Mesendoderm (in vitro differentiated cells): ENCODE measurements around the gene DOCK2.
A peak's percentile ranks its signal among the peaks of the same experiment; 100 is the strongest.

Experiments
- DNase-seq: peaks from one replicate; pipeline ENCODE4 v3.0.0; 2013
- H2AK5ac ChIP-seq: 2 replicates; pipeline ENCODE4 v1.6.1; 2013; ENCODE audit warnings: low read length, inconsistent platforms
- H2BK120ac ChIP-seq: 2 replicates; pipeline ENCODE4 v1.6.1; 2013; ENCODE audit warnings: low read depth, mild to moderate bottlenecking, low read length, moderate library complexity, mixed read lengths
- H2BK15ac ChIP-seq: replicated peaks from 2 replicates; pipeline ENCODE4 v1.6.1; 2013; ENCODE audit warnings: low read depth, mild to moderate bottlenecking, moderate library complexity
- H2BK5ac ChIP-seq: 2 replicates; pipeline ENCODE4 v1.6.1; 2013; ENCODE audit warnings: low read length, inconsistent platforms
- H3K18ac ChIP-seq: 2 replicates; pipeline ENCODE4 v1.6.1; 2013; ENCODE audit warnings: mild to moderate bottlenecking, low read length, mixed read lengths
- H3K23ac ChIP-seq: one replicate; pipeline ENCODE4 v1.6.1; 2013; ENCODE audit warnings: low read length
- H3K27ac ChIP-seq: 2 replicates; pipeline ENCODE4 v1.5.1; 2013; ENCODE audit warnings: low read depth, mild to moderate bottlenecking, inconsistent platforms, low read length, moderate library complexity
- H3K27me3 ChIP-seq: 2 replicates; pipeline ENCODE4 v1.6.1; 2013; ENCODE audit warnings: low read length, control low read depth, mild to moderate bottlenecking, inconsistent platforms; ENCODE audit not compliant: insufficient read depth, poor library complexity
- H3K36me3 ChIP-seq: 2 replicates; pipeline ENCODE4 v1.6.1; 2013; ENCODE audit warnings: low read length, inconsistent platforms; ENCODE audit not compliant: control insufficient read depth, insufficient read depth
- H3K4ac ChIP-seq: one replicate; pipeline ENCODE4 v1.6.1; 2013; ENCODE audit warnings: low read depth, mild to moderate bottlenecking, low read length, moderate library complexity
- H3K4me1 ChIP-seq: 2 replicates; pipeline ENCODE4 v1.6.1; 2013; ENCODE audit warnings: low read depth, low read length, inconsistent platforms; ENCODE audit not compliant: control insufficient read depth
- H3K4me2 ChIP-seq: 2 replicates; pipeline ENCODE4 v1.6.1; 2013; ENCODE audit warnings: low read length
- H3K4me3 ChIP-seq: 2 replicates; pipeline ENCODE4 v1.5.1; 2013; ENCODE audit warnings: mild to moderate bottlenecking, low read length
- H3K56ac ChIP-seq: one replicate; pipeline ENCODE4 v1.6.1; 2013; ENCODE audit warnings: low read length
- H3K79me1 ChIP-seq: 2 replicates; pipeline ENCODE4 v1.6.1; 2013; ENCODE audit warnings: low read length, inconsistent platforms
- H3K79me2 ChIP-seq: 2 replicates; pipeline ENCODE4 v1.6.1; 2013; ENCODE audit warnings: mild to moderate bottlenecking, low read length; ENCODE audit not compliant: control insufficient read depth, insufficient read depth
- H3K9ac ChIP-seq: 2 replicates; pipeline ENCODE4 v1.6.1; 2013; ENCODE audit warnings: low read length, inconsistent platforms
- H4K5ac ChIP-seq: one replicate; pipeline ENCODE4 v1.6.1; 2013; ENCODE audit warnings: low read length
- H4K8ac ChIP-seq: one replicate; pipeline ENCODE4 v1.6.1; 2013; ENCODE audit warnings: low read depth, mild to moderate bottlenecking, control low read depth, low read length, moderate library complexity
- WGBS: extraction: QIAGEN DNeasy Blood & Tissue Kit; methylation state at CpG from one replicate; pipeline ENCODE4 v1.1.7; 2013; ENCODE audit warnings: low lambda C conversion rate, missing lambda C conversion rate; ENCODE audit not compliant: insufficient coverage; ENCODE audit errors: extremely low coverage; 5-methylcytosine and 5-hydroxymethylcytosine counted together

Gene DOCK2

DNA sequence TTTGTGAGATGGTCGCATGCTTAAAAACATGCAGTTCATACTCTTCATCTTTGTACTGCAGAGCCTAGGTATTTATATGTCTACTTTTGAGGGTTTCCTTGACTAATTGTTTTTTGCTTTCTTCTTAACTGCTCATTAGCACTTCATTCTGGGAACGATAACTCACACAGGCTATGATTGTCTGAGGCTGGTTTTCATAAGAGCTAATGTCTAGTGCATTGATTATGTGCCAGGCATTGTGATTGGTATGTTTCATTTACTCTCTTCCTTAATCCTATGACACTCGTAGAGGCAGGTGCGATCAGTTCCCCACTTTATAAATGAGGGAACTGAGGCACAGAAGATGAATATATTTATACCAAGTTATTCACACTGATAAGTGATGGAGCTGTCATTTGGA is 249.6 kb downstream of the DOCK2 start:
- no peaks in the 10 kb centered on the region for H3K36me3 ChIP-seq
- H3K23ac ChIP-seq: no peak overlapping the region
- H3K4ac ChIP-seq: no peak overlapping the region
- no peak overlapping the region for H3K18ac ChIP-seq
- no peak overlapping the region for H2BK5ac ChIP-seq
- H3K4me3 ChIP-seq: no peak overlapping the region
- H3K79me2 ChIP-seq: no peaks in the 10 kb centered on the region
- peak overlapping the region; percentile 39 for H4K8ac ChIP-seq
- no peak overlapping the region for H3K27ac ChIP-seq
- WGBS: no CpG with 5 or more reads among the region's 4 CpGs
- H3K4me1 ChIP-seq: no peaks in the 10 kb centered on the region
- DNase-seq: no peak
- H3K4me2 ChIP-seq: no peak overlapping the region
- no peak overlapping the region for H3K9ac ChIP-seq
- H4K5ac ChIP-seq: no peak overlapping the region
- H2AK5ac ChIP-seq: no peak overlapping the region
- no peak overlapping the region for H3K56ac ChIP-seq
- H2BK15ac ChIP-seq: no peak overlapping the region
- no peak overlapping the region for H2BK120ac ChIP-seq
- no peaks in the 10 kb centered on the region for H3K79me1 ChIP-seq
- H3K27me3 ChIP-seq: no peaks in the 10 kb centered on the region

- Histone ChIP-seq H3K4me3 (no peak overlapping the region), H4K5ac (no peak overlapping the region), H4K8ac (no peak overlapping the region), H3K27ac (no peak overlapping the region), H3K23ac (no peak overlapping the region), H3K79me2 (no peaks in the 10 kb centered on the region), H3K56ac (no peak overlapping the region), H3K36me3 (no peaks in the 10 kb centered on the region), H3K4me1 (no peaks in the 10 kb centered on the region), H2BK5ac (no peak overlapping the region), H3K4me2 (no peak overlapping the region), H3K4ac (no peak overlapping the region), H3K27me3 (no peaks in the 10 kb centered on the region), H2BK120ac (no peak overlapping the region), H2BK15ac (no peak overlapping the region), H3K79me1 (no peaks in the 10 kb centered on the region), H3K18ac (no peak overlapping the region), H3K9ac (no peak overlapping the region), H2AK5ac (no peak overlapping the region)
- WGBS: no CpG with 5 or more reads among the region's 4 CpGs
- no peak for DNase-seq
Measured at GRCh38 chr5:169889572-169889971, 252.5 kb downstream of the DOCK2 start.

DNA sequence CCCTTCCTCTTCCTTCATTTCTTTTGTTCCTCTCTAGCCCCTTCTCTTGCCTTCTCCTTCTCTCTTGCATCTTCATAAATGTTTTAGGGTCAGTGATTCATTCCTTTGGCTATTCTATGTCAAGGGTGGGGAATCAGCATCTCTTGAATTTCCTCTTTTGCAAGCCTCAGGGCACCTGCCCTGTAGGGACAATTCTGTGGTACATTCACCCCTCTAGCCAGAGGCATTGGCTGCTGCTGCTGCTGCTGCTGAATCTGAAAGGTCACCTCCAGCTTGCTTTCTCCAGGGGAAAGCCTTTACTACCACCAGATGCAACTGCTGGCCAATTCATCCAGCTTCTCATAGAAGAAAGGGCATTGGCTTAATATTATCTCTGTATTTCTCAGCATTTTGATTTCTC is 255.9 kb downstream of the DOCK2 start:
- no peak overlapping the region for H2AK5ac ChIP-seq
- no peak overlapping the region for H2BK120ac ChIP-seq

DNA sequence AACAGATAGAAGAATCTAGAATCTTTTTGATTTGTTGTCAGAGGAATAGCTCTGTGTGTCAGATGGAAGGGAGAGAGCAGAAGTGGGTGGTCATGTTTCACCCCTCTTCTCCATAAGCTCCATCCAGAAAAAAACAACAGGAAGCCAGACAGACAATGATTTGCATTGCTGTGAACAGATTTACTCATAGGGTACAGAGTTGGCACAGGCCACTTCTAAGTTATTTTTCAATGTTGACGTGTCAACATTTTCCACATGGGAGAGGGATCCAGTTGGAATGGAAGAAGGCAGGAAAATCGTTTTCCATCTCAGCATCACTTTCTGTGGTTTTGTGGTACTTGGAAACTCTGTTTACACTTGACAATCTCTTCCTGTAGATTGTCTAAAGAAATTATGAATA is 256.5 kb downstream of the DOCK2 start:
- no peak overlapping the region for H3K27ac ChIP-seq
- no peaks in the 10 kb centered on the region for H3K36me3 ChIP-seq
- no peaks in the 10 kb centered on the region for H3K79me1 ChIP-seq
- no peak overlapping the region for H2BK15ac ChIP-seq
- no peak overlapping the region for H3K18ac ChIP-seq
- no peak overlapping the region for H3K4ac ChIP-seq
- no peak overlapping the region for H3K56ac ChIP-seq
- H2BK120ac ChIP-seq: no peak overlapping the region
- no peak overlapping the region for H3K23ac ChIP-seq
- DNase-seq: no peak
- no peaks in the 10 kb centered on the region for H3K27me3 ChIP-seq
- no peak overlapping the region for H4K8ac ChIP-seq
- no peak overlapping the region for H2BK5ac ChIP-seq
- H2AK5ac ChIP-seq: no peak overlapping the region
- H3K79me2 ChIP-seq: no peaks in the 10 kb centered on the region
- H4K5ac ChIP-seq: no peak overlapping the region
- H3K4me2 ChIP-seq: no peak overlapping the region
- WGBS: no CpG with 5 or more reads among the region's 2 CpGs
- H3K9ac ChIP-seq: no peak overlapping the region
- no peak overlapping the region for H3K4me3 ChIP-seq
- H3K4me1 ChIP-seq: no peaks in the 10 kb centered on the region

More for the DNA sequence above, 255.9 kb downstream of the DOCK2 start:
- Histone ChIP-seq H2BK5ac (no peak overlapping the region), H2BK15ac (no peak overlapping the region), H4K8ac (no peak overlapping the region), H3K4ac (no peak overlapping the region), H3K36me3 (no peaks in the 10 kb centered on the region), H3K27me3 (no peaks in the 10 kb centered on the region), H3K18ac (no peak overlapping the region), H3K23ac (no peak overlapping the region), H3K79me2 (no peaks in the 10 kb centered on the region), H4K5ac (no peak overlapping the region), H3K27ac (no peak overlapping the region), H3K56ac (no peak overlapping the region), H3K4me2 (no peak overlapping the region), H3K9ac (no peak overlapping the region), H3K4me1 (no peaks in the 10 kb centered on the region), H3K4me3 (no peak overlapping the region), H3K79me1 (no peaks in the 10 kb centered on the region)
- no peak for DNase-seq

DNA sequence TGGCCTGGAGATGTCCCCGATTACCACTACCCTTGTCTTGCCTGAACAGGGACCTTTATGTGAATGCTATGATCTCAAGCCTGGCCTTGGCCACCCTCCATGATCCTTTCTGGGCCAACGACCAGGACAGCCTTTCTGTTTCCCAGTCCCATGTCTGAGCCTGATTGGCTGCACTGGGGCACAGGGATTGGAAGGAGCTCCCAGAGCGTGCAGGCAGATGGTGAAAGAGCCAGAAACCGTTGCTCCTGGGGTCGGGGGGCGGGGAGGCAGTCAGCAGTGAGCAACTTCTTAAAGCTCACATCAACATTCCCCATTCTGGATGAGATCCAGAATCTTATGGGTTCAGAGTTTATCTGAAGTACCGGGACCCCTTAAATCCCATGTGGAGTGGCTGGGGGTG is 258.9 kb downstream of the DOCK2 start:
- H3K4me3 ChIP-seq: no peak overlapping the region
- H3K18ac ChIP-seq: no peak overlapping the region
- no peaks in the 10 kb centered on the region for H3K36me3 ChIP-seq
- H2AK5ac ChIP-seq: no peak overlapping the region
- H3K9ac ChIP-seq: no peak overlapping the region
- H3K27ac ChIP-seq: no peak overlapping the region
- H3K79me1 ChIP-seq: no peaks in the 10 kb centered on the region
- H3K4me2 ChIP-seq: no peak overlapping the region
- H3K79me2 ChIP-seq: no peaks in the 10 kb centered on the region
- no peak for DNase-seq
- H2BK5ac ChIP-seq: no peak overlapping the region
- H4K8ac ChIP-seq: no peak overlapping the region
- H3K4me1 ChIP-seq: no peaks in the 10 kb centered on the region
- H3K56ac ChIP-seq: no peak overlapping the region
- H3K4ac ChIP-seq: no peak overlapping the region
- no peak overlapping the region for H3K23ac ChIP-seq
- no peak overlapping the region for H2BK15ac ChIP-seq
- H4K5ac ChIP-seq: no peak overlapping the region
- H2BK120ac ChIP-seq: no peak overlapping the region
- H3K27me3 ChIP-seq: no peaks in the 10 kb centered on the region
- WGBS: no CpG with 5 or more reads among the region's 7 CpGs

DNA sequence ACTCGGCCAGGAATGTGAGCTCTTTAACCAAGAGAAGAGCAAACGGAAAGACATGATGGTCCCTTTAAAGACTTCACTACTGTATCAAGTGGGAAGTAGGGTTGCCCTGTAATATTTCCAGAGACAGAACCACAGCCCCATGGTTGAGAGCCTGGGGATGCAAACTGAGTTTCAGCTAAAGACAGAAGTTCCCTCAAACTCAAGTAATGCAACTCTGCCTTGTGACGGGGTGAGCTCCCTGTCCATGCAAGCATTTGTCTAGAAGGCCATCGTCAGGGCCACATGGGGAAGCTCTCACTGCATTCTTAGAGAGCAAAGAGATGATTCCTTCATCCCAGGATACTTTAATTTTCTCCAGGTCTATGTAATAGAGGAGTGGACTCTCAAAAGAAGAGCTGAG is 260.4 kb downstream of the DOCK2 start:
- H3K4me3 ChIP-seq: no peak overlapping the region
- no peak overlapping the region for H3K18ac ChIP-seq
- H3K79me1 ChIP-seq: no peaks in the 10 kb centered on the region
- H3K4me2 ChIP-seq: no peak overlapping the region
- H3K27me3 ChIP-seq: no peaks in the 10 kb centered on the region
- WGBS: no CpG with 5 or more reads among the region's 4 CpGs
- H3K23ac ChIP-seq: no peak overlapping the region
- no peak overlapping the region for H3K56ac ChIP-seq
- no peak overlapping the region for H2BK15ac ChIP-seq
- no peak overlapping the region for H4K5ac ChIP-seq
- no peaks in the 10 kb centered on the region for H3K36me3 ChIP-seq
- H3K4me1 ChIP-seq: no peaks in the 10 kb centered on the region
- no peak overlapping the region for H2AK5ac ChIP-seq
- H3K9ac ChIP-seq: no peak overlapping the region
- DNase-seq: no peak
- no peak overlapping the region for H3K4ac ChIP-seq
- H4K8ac ChIP-seq: no peak overlapping the region
- H3K27ac ChIP-seq: no peak overlapping the region
- H3K79me2 ChIP-seq: no peaks in the 10 kb centered on the region
- no peak overlapping the region for H2BK5ac ChIP-seq
- no peak overlapping the region for H2BK120ac ChIP-seq
